GM06990 (cell line): ENCODE results near the gene PLSCR4.
"Not testable (repeated sequence)": the region's sequence is repeated elsewhere in the genome, so short reads cannot be mapped to it uniquely, and the experiment has no call there.

Experiments used
- DNase-seq: peaks from one replicate; pipeline ENCODE4 v3.0.0-alpha.2; 2011; ENCODE audit not compliant: insufficient read length; ENCODE audit errors: extremely low read depth
- H3K27me3 ChIP-seq: replicated peaks from 2 replicates; pipeline ENCODE4 v1.6.0; 2011; ENCODE audit warnings: low read length; ENCODE audit not compliant: control insufficient read depth, insufficient read depth
- H3K36me3 ChIP-seq: 2 replicates; pipeline ENCODE4 v1.5.1; 2011; ENCODE audit warnings: low read length; ENCODE audit not compliant: control insufficient read depth, insufficient read depth
- H3K4me3 ChIP-seq: replicated peaks from 2 replicates; pipeline ENCODE4 v1.5.1; 2011; ENCODE audit warnings: low read depth, mild to moderate bottlenecking, control low read depth, low read length
- TF ChIP-seq, protein P1 (sequence below): IDR thresholded peaks from 2 replicates; pipeline ENCODE4 v1.5.1; 2011; ENCODE audit warnings: low read length, control low read depth, mild to moderate bottlenecking, inconsistent platforms; ENCODE audit not compliant: insufficient read depth, poor library complexity, severe bottlenecking

Gene PLSCR4

DNA sequence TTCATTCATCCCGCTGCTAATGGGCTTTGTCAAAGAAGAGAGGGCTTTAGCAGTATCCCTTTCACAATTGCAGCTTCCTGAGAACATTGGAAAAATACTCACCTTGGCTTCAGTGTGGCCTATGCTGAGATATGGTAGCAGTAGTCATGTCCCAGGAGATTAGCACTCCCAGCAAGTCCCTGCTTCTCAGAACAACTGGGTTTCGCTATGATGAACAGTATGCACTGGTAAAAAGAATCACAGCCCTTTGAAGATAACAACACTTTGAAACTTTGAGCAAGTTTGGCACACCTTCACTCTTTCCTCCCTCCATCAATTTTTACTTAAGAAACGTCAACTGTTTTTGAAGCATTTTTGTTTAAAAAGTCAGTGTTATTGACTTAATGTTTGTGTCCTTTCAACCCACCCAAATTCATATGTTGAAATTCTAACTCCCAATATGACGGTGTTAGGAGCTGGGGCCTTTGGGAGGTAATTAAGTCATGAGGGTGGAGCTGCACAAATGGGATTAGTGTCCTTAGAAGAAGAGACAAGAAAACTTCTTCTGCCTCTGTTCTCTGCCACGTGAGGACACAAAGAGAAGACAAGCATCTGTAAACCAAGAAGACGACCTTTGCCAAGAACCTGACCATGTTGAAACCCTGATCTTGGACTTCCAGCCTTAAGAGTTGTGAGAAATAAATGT, 17.8 kb upstream of the PLSCR4 start:
- no peak for DNase-seq
- TF ChIP-seq, protein P1, sequence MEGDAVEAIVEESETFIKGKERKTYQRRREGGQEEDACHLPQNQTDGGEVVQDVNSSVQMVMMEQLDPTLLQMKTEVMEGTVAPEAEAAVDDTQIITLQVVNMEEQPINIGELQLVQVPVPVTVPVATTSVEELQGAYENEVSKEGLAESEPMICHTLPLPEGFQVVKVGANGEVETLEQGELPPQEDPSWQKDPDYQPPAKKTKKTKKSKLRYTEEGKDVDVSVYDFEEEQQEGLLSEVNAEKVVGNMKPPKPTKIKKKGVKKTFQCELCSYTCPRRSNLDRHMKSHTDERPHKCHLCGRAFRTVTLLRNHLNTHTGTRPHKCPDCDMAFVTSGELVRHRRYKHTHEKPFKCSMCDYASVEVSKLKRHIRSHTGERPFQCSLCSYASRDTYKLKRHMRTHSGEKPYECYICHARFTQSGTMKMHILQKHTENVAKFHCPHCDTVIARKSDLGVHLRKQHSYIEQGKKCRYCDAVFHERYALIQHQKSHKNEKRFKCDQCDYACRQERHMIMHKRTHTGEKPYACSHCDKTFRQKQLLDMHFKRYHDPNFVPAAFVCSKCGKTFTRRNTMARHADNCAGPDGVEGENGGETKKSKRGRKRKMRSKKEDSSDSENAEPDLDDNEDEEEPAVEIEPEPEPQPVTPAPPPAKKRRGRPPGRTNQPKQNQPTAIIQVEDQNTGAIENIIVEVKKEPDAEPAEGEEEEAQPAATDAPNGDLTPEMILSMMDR = no peak
- Histone ChIP-seq H3K4me3 (no peak overlapping the region), H3K36me3 (no peaks in the 10 kb centered on the region), H3K27me3 (no peaks in the 10 kb centered on the region)

DNA sequence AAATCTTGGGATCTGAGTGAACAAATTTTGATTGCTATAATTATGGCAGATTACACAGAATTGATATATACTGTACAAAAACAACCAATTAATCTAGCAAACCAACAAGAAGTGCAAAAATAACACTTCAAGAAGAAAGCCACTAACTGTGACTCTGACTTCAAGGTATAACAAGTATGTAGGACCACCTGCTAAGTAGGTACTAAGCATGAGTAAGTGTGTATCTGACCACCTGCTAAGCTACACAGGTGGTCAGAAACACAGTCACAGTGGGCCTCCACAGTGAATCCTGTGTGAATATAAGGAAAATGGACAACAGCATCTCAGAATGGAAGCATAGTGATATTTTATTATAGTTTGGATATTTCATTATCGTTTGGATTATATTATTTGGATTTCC, 14.8 kb upstream of the PLSCR4 start:
- H3K27me3 ChIP-seq = no peaks in the 10 kb centered on the region
- TF ChIP-seq, protein P1 = no peak
- no peaks in the 10 kb centered on the region for H3K36me3 ChIP-seq
- no peak overlapping the region for H3K4me3 ChIP-seq
- DNase-seq = no peak

DNA sequence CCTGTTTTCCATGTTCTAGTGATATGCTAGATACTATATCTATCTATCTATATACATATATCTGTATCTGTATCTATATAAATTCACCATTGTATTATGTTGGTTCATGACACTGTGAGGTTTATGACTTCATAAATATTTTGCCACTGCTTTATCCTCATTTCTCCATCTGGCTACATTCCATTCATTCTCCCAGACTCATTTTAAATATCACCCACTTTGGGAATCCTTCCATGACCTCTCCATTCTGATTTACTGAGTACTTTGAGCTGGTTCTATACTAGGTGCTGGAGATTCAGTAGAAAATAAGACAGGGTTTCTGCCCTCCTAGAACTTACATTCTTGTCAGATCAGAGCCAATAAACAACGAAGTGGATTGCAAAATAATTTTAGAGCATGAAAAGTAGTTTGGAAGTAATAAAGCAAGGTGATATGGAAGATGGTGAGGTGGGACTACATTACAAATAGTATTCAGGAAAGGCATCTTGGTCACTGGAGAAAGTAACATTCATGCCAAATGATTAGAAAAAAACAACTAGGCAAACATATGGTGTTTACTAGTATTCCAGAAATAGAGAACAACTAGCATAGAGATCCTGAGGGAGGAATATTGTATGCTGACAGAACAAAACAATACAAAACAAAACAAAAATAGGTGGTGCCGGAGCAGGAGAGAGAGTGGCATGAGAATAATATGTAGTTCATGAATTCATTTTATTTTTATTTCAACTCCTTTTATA, 11.6 kb upstream of the PLSCR4 start:
- no peaks in the 10 kb centered on the region for H3K36me3 ChIP-seq
- no peaks in the 10 kb centered on the region for H3K27me3 ChIP-seq
- TF ChIP-seq, protein P1 = no peak
- H3K4me3 ChIP-seq = no peak overlapping the region
- DNase-seq = no peak

DNA sequence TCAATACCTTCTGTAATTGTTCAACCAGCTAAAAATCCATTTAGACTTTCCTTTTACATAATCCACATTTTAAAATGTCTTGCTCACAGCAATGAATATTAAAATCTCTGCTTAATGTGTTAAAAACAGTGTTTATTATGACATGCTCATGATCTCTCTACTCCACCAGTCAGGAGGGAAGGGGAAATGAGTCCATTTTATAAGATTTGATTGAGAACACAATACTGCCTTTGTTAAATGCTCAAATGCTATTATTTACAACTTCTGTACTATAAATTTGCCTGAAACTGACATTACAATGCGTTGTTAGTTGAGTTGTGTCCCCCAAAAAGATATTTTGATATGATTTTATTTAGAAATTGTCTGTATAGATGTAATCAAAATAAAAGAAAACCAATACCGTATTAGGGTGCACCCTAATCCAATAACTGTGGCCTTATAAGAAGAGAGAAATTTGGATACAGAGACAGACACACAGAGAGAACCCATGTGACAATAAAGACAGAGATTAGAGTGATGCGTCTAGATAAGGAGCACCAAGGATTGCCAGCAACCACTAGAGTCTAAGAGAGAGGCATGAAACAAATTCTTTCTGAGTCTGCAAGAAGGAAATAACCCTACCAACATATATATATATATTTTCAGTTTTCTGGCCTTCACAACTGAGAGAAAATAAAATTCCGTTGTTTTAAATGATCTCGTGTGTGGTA, 9.1 kb upstream of the PLSCR4 start:
- Histone ChIP-seq H3K27me3 (no peaks in the 10 kb centered on the region), H3K4me3 (no peak overlapping the region), H3K36me3 (no peaks in the 10 kb centered on the region)
- TF ChIP-seq, protein P1 = no peak
- DNase-seq = no peak

DNA sequence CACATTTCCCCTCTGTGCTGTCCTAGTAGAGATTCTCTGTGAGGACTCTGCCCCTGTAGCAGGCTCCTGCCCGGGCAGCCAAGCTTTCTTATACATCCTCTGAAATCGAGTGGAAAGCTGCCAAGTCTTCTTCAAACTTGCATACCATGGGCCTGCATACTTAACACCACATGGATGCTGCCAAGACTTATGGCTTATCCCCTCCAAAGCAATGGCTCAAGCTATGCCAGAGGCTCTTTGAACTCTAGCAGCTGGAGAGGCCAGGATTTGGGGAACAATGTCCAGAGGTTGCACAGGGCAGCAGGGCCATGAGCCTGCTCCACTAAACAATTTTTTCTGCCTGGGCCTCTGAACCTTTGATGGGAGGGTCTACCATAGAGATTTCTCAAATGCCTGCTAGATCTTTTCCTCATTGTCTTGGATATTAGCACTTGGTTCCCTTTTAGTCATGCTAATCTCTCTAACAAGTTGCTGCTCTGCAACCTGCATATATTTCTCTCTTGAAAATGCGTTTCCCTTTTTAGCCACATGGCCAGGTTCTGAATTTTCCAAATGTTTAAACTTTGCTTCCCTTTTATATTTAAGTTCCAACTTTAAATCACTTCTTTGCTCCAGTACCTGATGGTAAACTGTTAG, 6.1 kb upstream of the PLSCR4 start:
- DNase-seq = no peak
- Histone ChIP-seq H3K36me3 (no peaks in the 10 kb centered on the region), H3K4me3 (no peak overlapping the region), H3K27me3 (no peaks in the 10 kb centered on the region)
- TF ChIP-seq, protein P1 = no peak

DNA sequence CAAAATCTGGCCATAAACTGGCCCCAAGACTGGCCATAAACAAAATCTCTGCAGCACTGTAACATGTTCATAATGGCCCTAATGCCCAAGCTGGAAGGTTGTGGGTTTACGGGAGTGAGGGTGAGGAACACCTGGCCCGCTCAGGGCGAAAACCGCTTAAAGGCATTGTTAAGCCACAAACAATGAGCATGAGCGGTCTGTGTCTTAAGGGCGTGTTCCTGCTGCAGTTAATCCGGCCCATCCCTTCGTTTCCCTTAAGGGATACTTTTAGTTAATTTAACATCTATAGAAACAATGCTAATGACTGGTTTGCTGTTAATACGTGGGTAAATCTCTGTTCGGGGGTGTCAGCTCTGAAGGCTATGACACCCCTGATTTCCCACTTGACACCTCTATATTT, 1.5 kb upstream of the PLSCR4 start:
- not testable (repeated sequence) for H3K27me3 ChIP-seq, DNase-seq, H3K36me3 ChIP-seq, H3K4me3 ChIP-seq
